GM18520 (cell line): Measurements from ENCODE around the gene RASSF1.
"Not testable (repeated sequence)": the region's sequence is repeated elsewhere in the genome, so short reads cannot be mapped to it uniquely, and the experiment has no call there.

Experiments
- ATAC-seq: cut with Tn5 transposase; IDR thresholded peaks from one replicate; pipeline ENCODE4 v1.9.1; 2021; ENCODE audit not compliant: unreplicated experiment

The RASSF1 gene

GRCh38 chr3:50325113-50325480 lies 15.5 kb downstream of the RASSF1 start:
- ATAC-seq, result no peak

- no peak for ATAC-seq
Observed at GRCh38 chr3:50324351-50325112, 16.1 kb downstream of the RASSF1 start.

GRCh38 chr3:50323614-50324199 lies 16.9 kb downstream of the RASSF1 start:
- no peak for ATAC-seq

- no peak for ATAC-seq
Observed at GRCh38 chr3:50323092-50323600, 17.5 kb downstream of the RASSF1 start.

- no peak for ATAC-seq
Observed at GRCh38 chr3:50322386-50323091, 18.1 kb downstream of the RASSF1 start, which contains the start of gene HYAL2. Gene HYAL2 (minus strand): TSS chr3:50322745. CDS start chr3:50320489, 2,256 bp downstream.

- no peak for ATAC-seq
Observed at GRCh38 chr3:50322115-50322385, 18.6 kb downstream of the RASSF1 start.

GRCh38 chr3:50321336-50322114 lies 19.1 kb downstream of the RASSF1 start:
- ATAC-seq, result peak; percentile 36

- peak; percentile 35 for ATAC-seq
Observed at GRCh38 chr3:50320853-50321335, 19.7 kb downstream of the RASSF1 start.

GRCh38 chr3:50319894-50320625 lies 20.6 kb downstream of the RASSF1 start:
- no peak for ATAC-seq

- ATAC-seq, result no peak
Observed at GRCh38 chr3:50319181-50319893, 21.3 kb downstream of the RASSF1 start.

GRCh38 chr3:50318615-50319014 lies 22.0 kb downstream of the RASSF1 start:
- no peak for ATAC-seq

GRCh38 chr3:50318163-50318562 lies 22.5 kb downstream of the RASSF1 start:
- no peak for ATAC-seq

GRCh38 chr3:50317300-50317699 lies 23.3 kb downstream of the RASSF1 start:
- ATAC-seq, result no peak

- ATAC-seq, result no peak
Observed at GRCh38 chr3:50316657-50317242, 23.9 kb downstream of the RASSF1 start.

- no peak for ATAC-seq
Observed at GRCh38 chr3:50314816-50315215, 25.8 kb downstream of the RASSF1 start.

- ATAC-seq, result no peak
Observed at GRCh38 chr3:50314342-50314741, 26.3 kb downstream of the RASSF1 start.

- ATAC-seq, result not testable (repeated sequence)
Observed at GRCh38 chr3:50312041-50312440, 28.6 kb downstream of the RASSF1 start.

GRCh38 chr3:50304601-50305000 lies 36.0 kb downstream of the RASSF1 start:
- no peak for ATAC-seq

- ATAC-seq, result no peak
Observed at GRCh38 chr3:50303013-50303815, 37.4 kb downstream of the RASSF1 start, which contains the start of gene HYAL1. Gene HYAL1 (minus strand): TSS chr3:50303574. CDS start chr3:50302956, 618 bp downstream.
